Stimulated activated CD4-positive, alpha-beta T cell treated with anti-CD3 and anti-CD28 coated beads, Interleukin-1b, Interleukin-23, amount 100 ng/mL, for 24 hours (primary cell): ENCODE measurements around the gene TSHZ2.

Source experiments
- DNase-seq, 4 experiments: peaks; one replicate each; pipeline ENCODE4 v3.0.0-alpha.2; 2020; ENCODE audit warnings: low read depth in 4 of 4, low spot score in 1 of 4

TSHZ2 gene

DNA sequence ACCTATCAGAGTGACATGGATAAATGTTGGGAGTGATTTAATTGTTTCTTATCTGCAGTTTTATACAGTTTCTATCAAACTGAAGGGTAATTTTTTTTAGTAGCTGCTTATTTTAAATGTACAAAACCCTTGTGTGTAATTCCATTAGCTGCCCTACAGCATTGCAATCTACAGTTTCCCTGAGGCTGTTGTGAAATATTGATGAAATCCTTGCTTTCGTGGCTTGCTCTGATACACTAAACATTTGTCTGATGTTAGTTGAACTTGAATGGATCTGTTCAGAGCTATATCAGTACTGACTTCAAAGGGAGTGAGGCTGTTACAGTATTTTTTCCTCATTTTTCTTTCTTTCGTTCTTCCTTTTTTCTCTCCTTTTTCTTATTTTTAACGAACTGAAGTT lies 255.4 kb downstream of the TSHZ2 start:
- DNase-seq, result no peak

DNA sequence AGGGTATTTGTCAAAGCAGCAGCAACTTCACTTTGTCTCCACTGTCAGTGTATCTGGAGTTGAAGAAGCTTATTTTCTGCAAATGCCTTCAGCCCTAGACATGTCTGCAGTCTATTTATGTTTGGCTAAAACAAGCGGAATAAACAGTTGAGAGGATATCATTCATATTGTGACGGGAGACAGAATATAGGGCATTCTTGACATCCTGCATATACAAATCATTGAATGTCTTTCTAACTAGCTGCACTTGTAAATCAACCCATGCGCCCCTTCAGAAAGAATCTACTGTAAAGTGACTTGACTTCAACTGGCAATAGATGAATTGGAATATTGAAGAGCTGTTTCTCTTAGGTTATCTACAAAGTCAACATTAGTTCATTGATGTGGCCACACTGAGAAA lies 258.9 kb downstream of the TSHZ2 start:
- no peak for DNase-seq

DNA sequence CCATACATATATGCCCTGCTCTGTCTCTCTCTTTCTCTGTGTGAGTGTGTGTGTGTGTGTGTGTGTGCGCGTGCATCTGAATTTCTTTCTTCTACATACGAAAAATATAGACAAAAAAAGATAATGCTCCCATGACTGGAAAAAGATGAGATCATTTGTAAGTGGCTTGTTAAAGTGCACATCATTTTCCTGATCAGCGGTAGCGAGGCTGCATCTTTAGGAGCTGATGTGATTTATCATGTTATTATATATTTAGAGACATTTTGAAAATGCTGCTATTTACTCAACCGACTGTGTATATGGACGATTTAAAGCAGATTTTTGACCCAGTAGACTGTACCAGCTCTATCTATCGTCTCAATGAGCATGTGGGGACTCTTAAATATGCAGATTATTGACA lies 265.3 kb downstream of the TSHZ2 start:
- no peak for DNase-seq

DNA sequence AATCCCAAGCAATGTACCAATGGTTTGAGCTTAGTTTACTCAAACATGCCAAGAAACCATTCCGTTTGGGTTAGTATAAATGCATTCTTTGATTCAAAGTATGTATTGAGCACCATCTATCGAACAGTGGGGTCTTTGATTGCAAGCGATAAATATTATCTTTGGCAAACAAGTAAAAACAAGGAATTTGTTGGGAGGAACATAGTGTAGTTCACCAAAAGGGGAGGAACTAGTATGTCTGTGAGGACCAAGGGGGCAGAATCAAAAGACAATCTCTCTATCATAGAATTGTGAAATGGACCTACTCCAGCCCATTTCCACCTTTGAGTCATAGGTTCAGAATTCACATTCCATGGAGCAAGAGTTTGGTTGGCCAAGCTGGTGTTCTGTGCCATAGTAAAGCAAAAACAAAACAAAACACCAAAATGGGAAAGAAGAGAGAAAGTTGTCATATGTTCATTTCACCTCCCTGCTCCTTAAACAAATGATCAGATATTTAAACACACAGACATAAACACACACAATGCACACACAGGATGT lies 266.0 kb downstream of the TSHZ2 start:
- DNase-seq, result no peak

DNA sequence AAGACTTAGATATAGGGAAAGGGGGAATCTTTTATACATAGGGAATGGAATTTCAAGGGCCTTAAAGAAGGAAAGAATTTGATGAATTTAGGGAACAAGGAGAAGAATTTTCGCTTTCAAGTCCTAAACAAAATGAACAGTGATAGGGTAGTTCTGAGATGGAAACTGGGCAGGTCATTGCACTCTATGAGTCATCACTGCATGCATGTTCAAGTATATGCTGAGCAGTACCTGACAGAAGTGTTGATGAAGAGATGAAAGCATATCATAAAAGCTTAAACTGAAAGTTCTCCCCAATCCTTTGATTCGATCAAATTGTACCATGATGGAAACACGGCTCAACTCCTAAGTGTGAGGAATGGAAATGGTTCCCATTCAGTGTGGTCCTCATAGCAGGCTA lies 271.0 kb downstream of the TSHZ2 start:
- no peak for DNase-seq

DNA sequence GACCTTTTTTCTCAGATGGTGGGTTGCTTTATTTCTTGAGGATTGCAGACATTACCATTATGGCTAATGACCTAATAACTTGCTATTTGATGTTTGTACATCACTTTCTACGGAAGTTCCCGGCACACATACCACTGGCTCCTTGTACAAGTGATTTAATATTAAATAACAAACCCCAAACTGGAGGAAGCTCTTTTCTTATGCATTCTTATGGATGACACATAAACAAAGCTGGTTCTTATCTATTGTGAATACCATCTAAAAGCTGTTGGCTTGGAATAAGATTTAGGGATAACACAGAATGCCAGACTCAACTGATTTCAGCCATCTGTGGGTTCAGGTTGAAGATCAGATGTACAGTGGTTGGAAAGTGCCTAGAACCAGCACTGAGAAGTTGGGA lies 272.6 kb downstream of the TSHZ2 start:
- no peak for DNase-seq

DNA sequence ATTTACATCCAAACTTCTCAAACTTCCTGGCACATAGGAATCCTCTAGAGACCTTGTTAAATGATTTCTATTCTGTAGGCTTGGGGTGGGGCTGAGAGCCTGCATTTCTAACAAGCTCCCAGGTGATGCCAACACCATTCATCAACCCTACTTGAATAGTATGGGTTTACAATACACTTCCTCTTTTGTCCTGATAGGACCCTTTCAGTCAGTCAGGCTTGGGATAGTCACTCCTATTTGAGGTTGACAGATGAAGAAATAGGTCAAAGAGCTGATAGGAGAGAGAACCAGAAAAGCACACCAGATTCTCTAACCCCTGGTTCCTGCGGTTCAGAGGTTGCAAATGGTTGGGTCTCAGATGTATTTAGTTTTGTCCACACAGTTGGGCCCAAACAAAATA lies 273.4 kb downstream of the TSHZ2 start:
- DNase-seq, result no peak

DNA sequence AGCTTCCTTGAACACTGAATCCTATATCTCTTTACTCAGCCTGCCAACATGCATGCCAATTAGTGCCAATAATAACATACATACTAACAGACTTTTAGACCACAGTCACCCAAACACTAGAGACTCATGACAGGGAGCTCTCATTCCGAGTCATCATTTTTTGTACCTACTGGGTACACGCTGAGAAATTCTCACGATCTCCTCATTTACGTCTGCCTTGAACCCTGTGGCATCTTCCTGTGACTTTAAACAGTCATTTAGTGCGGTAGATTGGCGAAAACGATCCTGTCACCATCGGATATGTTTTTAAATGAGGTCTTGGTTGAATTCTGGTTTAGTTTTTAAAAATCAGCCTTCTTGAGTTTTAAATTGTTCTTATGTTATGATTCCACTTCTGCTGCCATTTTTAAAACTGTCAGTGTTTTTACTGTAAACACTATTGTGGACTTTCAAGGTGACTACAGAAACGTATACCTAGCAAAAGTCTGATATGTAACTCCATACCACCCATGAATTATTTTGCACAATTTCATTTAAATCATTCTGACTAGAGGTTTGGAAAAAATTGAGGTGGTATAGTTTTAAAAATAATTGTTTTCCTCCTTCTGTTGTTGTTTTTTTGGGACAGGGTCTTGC lies 275.4 kb downstream of the TSHZ2 start:
- DNase-seq, result no peak

DNA sequence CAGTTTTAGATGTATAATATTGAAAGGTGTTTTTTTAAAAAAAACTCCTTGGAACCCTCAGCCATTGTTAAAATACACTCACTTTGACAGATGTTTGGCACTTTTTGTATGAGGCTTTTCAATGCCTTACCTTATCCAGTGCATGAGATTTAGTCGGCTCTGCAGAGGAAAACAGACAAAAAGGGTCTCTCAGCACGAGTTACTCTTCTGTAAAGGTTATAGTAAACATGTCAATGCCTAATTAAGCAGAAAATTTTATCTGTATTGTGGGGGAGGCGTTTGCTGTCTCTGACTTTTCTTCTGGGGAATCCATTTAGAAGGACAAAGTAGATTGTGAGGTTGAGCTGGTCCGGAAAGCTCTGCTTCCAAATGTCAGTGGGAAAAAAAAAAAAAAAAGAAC lies 278.3 kb downstream of the TSHZ2 start:
- DNase-seq, result no peak

DNA sequence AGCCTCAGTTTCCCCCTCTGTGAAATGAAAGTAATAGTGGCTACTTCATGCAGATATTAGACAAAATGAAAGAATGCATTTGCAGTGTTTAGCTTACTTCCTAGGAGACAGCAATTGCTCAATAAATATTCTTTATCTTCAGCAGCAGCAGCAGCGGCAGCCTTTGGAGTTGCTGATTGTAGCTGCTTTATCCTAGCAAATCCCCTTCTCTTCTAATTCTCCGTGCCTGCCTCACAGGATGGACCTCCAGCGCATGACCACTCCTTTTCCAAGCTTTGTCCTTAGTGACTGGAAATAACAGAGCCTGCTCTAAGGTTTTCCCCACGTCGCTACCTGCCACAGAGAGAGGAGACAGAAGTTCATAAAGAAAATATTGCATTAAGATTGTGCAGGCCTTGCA lies 279.8 kb downstream of the TSHZ2 start:
- no peak for DNase-seq

DNA sequence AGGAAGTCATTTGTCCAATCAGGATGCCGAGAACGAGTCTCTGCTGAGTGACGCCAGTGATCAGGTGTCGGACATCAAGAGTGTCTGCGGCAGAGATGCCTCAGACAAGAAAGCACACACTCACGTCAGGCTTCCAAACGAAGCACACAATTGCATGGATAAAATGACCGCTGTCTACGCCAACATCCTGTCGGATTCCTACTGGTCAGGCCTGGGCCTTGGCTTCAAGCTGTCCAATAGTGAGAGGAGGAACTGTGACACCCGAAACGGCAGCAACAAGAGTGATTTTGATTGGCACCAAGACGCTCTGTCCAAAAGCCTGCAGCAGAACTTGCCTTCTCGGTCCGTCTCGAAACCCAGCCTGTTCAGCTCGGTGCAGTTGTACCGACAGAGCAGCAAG lies 281.5 kb downstream of the TSHZ2 start:
- no peak for DNase-seq

DNA sequence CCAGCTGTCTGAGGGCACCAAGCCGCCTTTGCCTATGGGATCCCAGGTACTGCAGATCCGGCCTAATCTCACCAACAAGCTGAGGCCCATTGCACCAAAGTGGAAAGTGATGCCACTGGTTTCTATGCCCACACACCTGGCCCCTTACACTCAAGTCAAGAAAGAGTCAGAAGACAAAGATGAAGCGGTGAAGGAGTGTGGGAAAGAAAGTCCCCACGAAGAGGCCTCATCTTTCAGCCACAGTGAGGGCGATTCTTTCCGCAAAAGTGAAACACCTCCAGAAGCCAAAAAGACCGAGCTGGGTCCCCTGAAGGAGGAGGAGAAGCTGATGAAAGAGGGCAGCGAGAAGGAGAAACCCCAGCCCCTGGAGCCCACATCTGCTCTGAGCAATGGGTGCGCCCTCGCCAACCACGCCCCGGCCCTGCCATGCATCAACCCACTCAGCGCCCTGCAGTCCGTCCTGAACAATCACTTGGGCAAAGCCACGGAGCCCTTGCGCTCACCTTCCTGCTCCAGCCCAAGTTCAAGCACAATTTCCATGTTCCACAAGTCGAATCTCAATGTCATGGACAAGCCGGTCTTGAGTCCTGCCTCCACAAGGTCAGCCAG lies 283.0 kb downstream of the TSHZ2 start:
- no peak for DNase-seq

DNA sequence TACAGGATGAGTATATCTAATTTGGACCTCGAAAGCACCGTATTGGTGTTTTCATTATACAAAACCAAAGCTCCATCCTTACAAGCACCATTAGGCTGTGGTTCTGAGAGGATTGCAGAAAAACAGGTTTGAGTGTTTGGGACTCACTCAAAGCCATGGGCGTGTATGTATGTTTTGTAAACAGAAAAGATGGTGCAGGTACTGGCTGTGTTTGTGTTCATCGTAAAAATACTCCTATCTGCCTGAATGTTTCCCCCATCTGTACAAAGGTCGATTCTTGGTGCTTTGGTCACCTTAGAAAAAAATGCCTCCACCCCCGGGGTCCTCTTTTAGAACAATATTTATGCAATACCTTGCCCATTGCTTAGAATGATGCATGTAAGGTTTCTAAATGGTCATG lies 286.6 kb downstream of the TSHZ2 start:
- DNase-seq, result no peak

DNA sequence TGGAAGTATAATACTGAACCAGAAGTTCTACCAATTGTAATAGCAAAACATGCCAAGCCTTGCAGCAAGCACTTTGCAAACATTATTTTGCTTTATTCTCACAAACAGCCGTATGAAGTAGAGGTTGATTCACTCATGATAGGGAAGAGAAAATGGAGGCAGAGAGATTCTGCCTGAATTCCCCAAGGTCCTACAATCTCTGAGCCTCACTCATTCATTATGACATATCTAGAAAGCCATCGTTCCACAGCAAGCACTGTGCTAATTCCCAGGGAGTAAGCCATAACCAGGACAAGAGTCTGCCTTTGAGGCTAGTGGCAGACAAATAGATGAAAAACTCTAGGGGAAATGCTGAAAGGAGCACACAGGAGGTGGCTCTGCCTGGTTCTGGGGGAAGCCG lies 288.0 kb downstream of the TSHZ2 start:
- no peak for DNase-seq

DNA sequence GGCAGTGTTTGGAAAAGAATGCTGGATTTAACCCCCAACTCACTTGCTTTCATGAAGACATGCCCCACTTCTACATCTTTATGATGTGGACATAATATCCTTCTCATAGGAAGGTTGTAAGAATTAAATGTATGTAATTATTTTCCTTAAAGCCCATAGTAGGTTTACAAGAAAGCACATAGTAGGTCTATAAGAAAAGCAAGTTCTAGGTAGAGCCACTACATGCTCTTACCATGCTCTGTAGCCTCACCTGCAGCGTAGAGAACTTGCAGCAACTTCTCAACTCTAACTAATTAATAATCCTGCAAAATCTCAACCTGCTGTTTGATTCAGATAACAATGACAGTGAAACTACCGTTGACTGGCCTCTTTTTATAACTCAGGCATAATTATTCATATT lies 288.4 kb downstream of the TSHZ2 start:
- no peak for DNase-seq

DNA sequence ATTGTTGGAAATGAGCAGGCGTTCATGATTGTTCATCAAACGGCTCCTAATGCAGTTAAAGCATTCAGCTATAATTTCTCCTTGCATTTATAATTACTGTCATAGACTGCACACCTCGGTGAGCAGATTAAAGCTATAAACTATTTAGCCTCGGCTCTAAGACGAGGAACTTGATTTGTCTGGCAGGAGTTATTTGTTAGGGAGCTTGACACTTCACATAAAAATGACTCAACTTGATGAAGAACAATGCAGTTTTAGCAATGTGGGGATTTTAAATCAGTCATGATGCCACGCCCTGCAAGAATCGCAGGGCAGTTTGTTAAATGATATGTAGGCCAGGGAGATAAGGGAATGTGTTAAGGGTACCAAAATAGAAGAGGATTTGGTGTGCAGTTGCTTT lies 290.2 kb downstream of the TSHZ2 start:
- no peak for DNase-seq

DNA sequence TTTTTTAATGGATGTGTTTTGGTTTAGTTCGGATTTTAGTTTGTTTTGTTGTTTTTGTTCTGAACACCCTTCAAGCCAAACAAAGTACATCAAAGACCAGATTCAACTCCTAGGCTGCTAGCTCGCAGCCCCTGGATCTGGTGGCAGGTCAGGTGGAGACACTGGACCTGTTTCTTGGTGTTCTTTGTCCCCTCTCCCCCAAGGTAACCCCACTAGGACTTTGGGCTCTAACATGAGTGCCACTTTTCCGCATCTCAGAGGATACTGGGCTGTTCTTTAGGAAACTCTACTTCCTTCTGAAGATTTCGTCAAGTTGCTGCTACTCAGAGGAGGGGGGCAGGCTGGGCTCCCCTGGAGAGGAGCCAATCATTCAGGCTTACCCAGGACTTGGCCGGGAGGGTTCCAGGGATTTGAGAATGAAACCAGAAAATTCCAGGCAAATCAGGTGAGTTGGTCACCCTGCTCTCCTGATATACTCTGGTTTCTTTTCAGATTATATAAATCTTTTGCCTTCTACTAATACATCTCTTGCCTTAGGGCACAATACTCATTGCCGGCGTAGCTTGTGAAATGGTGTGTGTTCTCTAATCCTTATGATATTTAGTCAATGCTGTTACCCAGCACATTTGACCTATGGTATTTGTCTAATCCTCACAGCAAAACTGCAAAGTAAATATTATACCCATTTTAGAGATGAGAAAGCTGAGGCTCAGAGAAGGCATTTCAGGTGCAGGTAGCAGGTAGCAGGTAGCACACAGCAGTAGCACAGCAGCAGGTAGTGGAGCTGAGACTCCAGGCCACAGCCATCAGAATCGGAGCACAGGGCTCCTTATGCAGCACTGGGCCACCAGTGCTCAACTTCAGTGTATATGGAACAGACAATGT lies 291.6 kb downstream of the TSHZ2 start:
- no peak for DNase-seq

DNA sequence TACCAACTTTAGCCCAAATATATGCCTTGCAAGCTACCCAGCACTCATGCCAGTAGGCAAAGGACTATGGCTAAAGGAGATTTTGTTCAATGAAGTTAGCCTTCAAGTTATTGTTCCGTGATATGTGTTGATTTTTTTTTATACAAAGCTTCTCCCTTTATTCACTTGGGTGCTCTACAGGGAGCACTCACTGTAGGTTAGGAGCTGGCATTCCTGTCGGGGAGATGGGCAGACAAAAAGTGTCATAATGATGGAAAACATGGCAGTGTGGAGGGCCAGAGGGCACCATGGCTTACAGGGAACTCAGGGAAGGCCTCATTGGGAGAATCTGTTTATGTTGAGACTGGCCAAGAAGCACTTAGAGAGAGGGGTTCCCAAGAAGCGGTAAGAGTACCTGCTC lies 292.4 kb downstream of the TSHZ2 start:
- no peak for DNase-seq

DNA sequence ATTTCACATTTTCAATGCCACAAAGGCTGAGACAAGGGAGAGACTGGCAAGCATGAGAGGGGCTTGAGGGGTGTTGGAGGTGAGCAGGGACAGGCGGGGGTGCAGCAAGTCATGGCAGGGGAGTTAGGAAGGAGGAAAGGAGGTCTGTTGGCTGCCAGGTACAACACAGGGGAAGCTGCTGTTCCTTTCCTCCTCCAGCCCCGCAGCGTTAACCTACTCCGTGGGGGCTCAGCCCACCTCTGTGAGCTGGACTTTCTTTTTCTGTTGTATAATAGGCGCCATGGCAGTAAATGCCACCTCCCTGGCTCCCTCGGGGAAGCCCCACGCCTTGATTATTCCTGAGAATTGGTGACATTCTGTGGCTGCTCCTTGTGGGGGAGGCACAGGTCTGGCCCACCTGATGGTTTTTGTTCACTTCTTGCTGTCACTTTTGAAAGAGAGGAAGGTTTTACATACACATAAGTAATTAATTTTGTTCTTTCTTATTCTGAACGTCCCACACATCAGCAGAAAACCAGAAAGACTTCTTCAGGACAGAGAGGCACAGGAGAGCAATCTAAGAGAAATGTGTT lies 293.2 kb downstream of the TSHZ2 start:
- DNase-seq, result no peak

DNA sequence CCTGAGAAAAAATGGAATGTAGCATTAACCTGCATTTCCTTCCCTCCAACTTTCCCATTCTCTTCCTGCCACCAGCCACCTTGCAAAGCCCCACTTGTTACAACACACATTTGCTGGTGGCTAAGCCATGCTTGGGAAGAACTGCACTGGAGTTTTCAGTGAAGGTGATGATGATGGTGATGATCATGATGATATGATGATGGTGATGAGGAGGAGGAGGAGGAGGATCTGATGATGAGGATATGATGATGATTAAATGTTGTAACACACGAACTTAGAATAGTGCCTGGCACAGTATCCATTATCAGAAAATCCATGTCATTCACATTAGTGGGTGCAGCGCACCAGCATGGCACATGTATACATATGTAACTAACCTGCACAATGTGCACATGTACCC lies 297.2 kb downstream of the TSHZ2 start:
- no peak for DNase-seq

DNA sequence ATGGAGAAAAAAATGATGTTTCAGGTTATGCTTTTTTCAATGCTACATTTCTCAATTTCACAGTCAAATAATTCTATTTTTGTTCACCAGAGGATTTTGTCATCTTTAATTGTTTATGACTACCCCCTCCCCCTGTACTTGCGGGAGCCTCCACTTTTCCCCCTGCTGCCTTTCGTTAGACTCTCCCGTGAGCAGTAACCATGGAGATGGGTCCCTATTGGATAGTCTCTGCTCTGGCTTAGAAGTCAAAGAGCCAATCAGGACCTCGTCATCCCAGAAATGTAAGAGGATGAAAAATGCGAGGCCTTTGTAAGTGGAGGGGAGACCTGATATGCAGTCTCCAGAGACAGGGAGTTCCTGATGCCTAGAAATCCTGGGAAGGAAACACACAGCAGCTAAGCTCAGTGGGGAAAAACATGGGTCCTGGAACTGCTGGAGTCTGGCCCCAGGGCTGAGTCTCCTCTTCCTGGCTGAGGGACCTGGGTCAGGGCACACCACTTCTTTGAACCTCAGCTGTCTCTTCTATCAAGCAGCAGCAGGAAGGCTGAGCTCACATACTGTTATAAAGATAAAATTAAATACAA lies 298.7 kb downstream of the TSHZ2 start:
- no peak for DNase-seq
